ENCODE measurements around the gene EFS.

- TF ChIP-seq CTCF (IDR thresholded peaks at IDR 0.05; ENCODE audit: low read depth, low read length) (no peak), POLR2A (IDR thresholded peaks at IDR 0.05; ENCODE audit: extremely low read depth, insufficient read length) (no peak), MYC (IDR thresholded peaks at IDR 0.05; ENCODE audit: low read depth, low read length) (no peak), MAX (IDR thresholded peaks at IDR 0.05; ENCODE audit: low read depth, low read length) (no peak)
These were observed 41.9 kb upstream of the EFS start for GRCh38 chr14:23406725-23407355.
